GM13977 (cell line): ENCODE measurements around the gene WDR72.

Experiments
- DNase-seq: peaks from one replicate; pipeline ENCODE4 v3.0.0; 2012; ENCODE audit warnings: low spot score
- CTCF ChIP-seq: IDR thresholded peaks from 2 replicates; pipeline ENCODE4 v1.5.1; 2012; ENCODE audit warnings: mild to moderate bottlenecking, control low read depth; ENCODE audit not compliant: insufficient read depth; ENCODE audit errors: extremely low read depth, missing control alignments
- in situ Hi-C: fragments of 300-500 bp; cut with MboI; formaldehyde crosslinking; loops from one replicate; pipeline ENCODE4 v1.12.0; 2022; ENCODE audit warnings: low sequenced_read_pairs, low pct_unique_long_range_greater_than_20kb, mixed read lengths, inconsistent platforms; ENCODE audit not compliant: unreplicated experiment

Gene WDR72

DNA sequence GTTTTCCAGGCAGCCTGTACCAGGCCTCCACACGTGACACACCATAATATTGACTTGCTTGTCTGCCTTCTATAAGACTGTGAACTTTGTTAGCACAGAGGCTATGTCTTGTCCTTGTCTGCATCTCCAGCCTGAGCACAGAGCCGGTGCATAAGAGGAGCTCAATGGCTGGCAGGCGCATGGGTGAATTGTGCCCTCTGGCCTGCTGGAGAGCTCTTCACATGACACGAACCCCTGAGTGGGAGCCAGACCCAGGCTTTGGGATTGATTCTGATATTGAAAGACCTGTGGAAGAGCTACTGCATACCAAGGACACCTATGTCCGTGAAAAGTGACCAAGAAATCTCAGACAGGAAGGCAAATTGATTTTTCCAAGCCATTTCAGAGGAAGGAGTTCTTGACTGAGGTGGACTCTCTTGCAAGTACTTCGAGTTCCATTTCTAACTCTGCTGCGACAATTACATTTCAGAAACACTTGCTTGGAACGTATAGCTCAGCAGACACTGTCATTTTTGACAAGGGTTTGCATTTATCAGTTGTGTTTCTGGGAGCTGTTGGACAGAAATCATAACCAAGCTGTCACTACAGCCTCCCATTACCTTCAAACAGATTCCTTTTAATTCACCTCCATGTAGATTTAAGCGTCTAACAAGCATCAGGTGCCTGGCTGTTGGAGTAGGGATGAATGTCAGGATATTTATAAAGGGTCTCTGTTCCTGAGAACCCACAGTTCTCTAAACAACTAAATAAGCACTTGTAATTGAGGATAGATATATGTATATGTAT, 281.3 kb downstream of the WDR72 start:
- DNase-seq = no peak
- in situ Hi-C loops = no loop called here
- no peak for TF ChIP-seq CTCF

- in situ Hi-C loops = no loop called here
- TF ChIP-seq CTCF = no peak
Measured at GRCh38 chr15:53473886-53474285, 285.6 kb downstream of the WDR72 start.

DNA sequence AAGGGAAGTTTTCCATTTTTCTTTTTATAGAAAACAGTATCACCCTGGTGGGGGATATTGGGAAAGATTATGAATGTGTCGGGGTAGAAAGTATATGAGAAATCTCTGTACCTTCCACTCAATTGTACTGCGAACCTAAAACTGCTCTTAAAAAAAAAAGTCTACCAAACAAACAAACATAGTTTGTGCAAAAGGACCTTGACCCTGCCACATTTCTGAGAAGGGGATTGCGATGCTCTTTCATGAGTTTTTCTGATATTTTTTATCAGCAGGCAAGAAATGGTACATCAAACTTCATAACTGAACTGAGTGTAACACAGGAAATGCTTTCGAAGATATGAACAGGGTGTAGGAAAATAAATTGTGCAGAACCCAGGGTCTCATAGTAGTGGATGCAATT, 286.0 kb downstream of the WDR72 start:
- in situ Hi-C loops = no loop called here
- TF ChIP-seq CTCF = no peak
- DNase-seq = no peak

More at GRCh38 chr15:53473886-53474285, 285.6 kb downstream of the WDR72 start:
- DNase-seq = no peak

DNA sequence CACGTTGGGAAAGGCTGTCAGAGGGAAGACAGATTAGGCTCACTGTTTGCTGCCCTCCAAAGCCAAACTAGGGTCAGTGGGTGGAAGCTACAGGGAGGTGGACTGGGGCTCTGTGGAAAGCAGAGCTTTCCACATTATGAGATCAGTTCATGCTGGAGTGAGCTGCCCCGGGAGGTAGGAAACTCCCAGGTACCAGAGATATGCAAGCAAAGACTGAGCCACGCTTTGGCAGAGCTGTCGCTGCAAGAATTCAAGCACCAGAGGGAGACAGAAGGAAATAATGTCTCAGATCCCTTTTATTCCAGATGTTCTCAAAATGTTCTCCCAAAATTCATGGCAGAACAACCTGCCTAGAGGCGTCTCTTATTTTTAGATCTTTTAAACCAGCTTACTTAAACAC, 286.6 kb downstream of the WDR72 start:
- in situ Hi-C loops = no loop called here
- DNase-seq = no peak
- TF ChIP-seq CTCF = no peak

DNA sequence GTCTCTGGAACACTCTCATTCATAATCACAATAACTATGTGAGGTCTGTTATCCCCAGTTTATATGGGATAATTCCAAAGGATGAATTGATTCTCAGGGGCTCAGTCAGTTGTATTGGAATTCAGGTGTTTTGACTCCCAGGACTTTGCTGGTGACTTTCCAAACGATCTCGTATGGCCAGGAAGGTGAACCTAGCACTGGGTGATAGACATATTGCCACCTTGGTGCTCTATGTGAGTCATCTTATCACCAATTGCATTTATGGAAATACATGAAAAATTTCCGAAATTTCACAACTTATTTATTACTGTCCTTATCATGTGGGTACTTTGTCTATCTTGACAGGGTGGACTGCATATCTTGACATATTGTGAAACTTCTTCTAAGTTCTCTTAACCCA, 287.3 kb downstream of the WDR72 start:
- TF ChIP-seq CTCF = no peak
- in situ Hi-C loops = no loop called here
- no peak for DNase-seq

DNA sequence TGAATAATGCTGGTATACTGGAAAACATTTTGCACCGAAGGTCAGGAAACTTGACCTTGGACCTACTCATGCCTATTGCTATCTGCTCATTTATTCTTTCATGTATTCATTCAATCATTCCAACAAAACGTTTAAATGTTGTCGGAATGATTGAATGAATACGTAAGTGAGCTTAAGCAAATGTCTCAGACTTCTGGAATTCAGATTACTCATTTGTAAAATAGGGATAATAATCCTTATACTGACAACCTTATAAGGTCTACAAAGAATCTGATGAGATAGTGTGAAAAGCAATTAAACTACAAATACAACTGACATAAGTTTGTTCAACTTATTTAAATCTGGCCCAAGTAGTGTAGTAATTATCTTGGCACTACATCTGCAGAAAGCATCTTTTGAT, 288.7 kb downstream of the WDR72 start:
- DNase-seq = no peak
- no peak for TF ChIP-seq CTCF
- in situ Hi-C loops = no loop called here
